Natural killer cell (primary cell): ENCODE measurements around the gene SHB. TPM values are rescaled to one million over a fixed set of nuclear protein-coding genes. Genes with fewer than 3 reads are reported as not detected.

Experiments
- ATAC-seq, 3 donors: fragments of 150-1000 bp in 2 of 3; fragments of 200-7000 bp in 1 of 3; cut with Tn5 transposase; 1 replicate in 1 of 3; 2 replicates in 2 of 3; pipeline ENCODE4 v1.10.0; 2021; ENCODE audit warnings: mild to moderate bottlenecking in 2 of 3, moderate library complexity in 2 of 3
- DNase-seq, 2 donors: peaks; one replicate each; pipeline versions ENCODE4 v3.0.0 to v3.0.0-alpha.2; 2013 to 2021; ENCODE audit warnings: mixed read lengths in 1 of 2
- H3K27ac ChIP-seq: one replicate; pipeline ENCODE4 v1.5.1; 2013; ENCODE audit warnings: mild to moderate bottlenecking, low read length
- H3K27me3 ChIP-seq: one replicate; pipeline ENCODE4 v1.6.1; 2013; ENCODE audit warnings: low read length; ENCODE audit not compliant: control insufficient read depth, insufficient read depth
- H3K36me3 ChIP-seq: one replicate; pipeline ENCODE4 v1.6.1; 2013; ENCODE audit warnings: low read length; ENCODE audit not compliant: control insufficient read depth, insufficient read depth
- H3K4me1 ChIP-seq: one replicate; pipeline ENCODE4 v1.6.1; 2013; ENCODE audit warnings: low read length; ENCODE audit not compliant: control insufficient read depth, insufficient read depth
- H3K4me3 ChIP-seq: one replicate; pipeline ENCODE4 v1.5.1; 2013; ENCODE audit warnings: low read length
- H3K9me3 ChIP-seq: one replicate; pipeline ENCODE4 v1.6.1; 2013; ENCODE audit warnings: low read length; ENCODE audit not compliant: control insufficient read depth, insufficient read depth
- H3K27ac Mint-ChIP-seq, 2 donors: one replicate each; pipeline ENCODE4 v1.8.0; 2022; ENCODE audit warnings: mild to moderate bottlenecking in 2 of 2, mixed read lengths in 2 of 2, moderate library complexity in 1 of 2
- H3K27me3 Mint-ChIP-seq, 2 donors: one replicate each; pipeline ENCODE4 v1.8.0; 2022; ENCODE audit warnings: low read depth in 2 of 2, mixed read lengths in 2 of 2
- H3K36me3 Mint-ChIP-seq: one replicate; pipeline ENCODE4 v1.8.0; 2022; ENCODE audit warnings: mixed read lengths
- H3K4me1 Mint-ChIP-seq, 2 donors: one replicate each; pipeline ENCODE4 v1.8.0; 2022; ENCODE audit warnings: mixed read lengths in 2 of 2
- H3K4me3 Mint-ChIP-seq: one replicate; pipeline ENCODE4 v1.8.0; 2022; ENCODE audit warnings: mild to moderate bottlenecking, moderate library complexity, mixed read lengths
- H3K9me3 Mint-ChIP-seq, 2 donors: one replicate each; pipeline ENCODE4 v1.8.0; 2022; ENCODE audit warnings: mixed read lengths in 2 of 2
- CTCF ChIP-seq: fragments of 200-600 bp; IDR thresholded peaks from one replicate; pipeline ENCODE4 v1.8.0; 2022; ENCODE audit warnings: antibody characterized with exemption
- WGBS: methylation state at CpG from one replicate; pipeline ENCODE4 v1.1.7; 2013; ENCODE audit warnings: missing lambda C conversion rate; ENCODE audit not compliant: insufficient coverage; 5-methylcytosine and 5-hydroxymethylcytosine counted together
- intact Hi-C: fragments of 100-400 bp; cut with micrococcal nuclease; formaldehyde crosslinking; loops from one replicate; pipeline ENCODE4 v1.14.2; 2022
- total RNA-seq, 4 donors: library from RNA; stranded (reverse); fragments of 120-200 nt in 1 of 4; gene quantifications; one replicate each; pipeline versions ENCODE4 v1.2.3 to v1.2.4, GENCODE V29; 2013 to 2022

SHB gene
- total RNA-seq, 3 donors from 2014 or later (not counting 1 experiment from before 2014, with no cell fraction given): 2.7 to 7.1 (median 2.9) TPM

DNA sequence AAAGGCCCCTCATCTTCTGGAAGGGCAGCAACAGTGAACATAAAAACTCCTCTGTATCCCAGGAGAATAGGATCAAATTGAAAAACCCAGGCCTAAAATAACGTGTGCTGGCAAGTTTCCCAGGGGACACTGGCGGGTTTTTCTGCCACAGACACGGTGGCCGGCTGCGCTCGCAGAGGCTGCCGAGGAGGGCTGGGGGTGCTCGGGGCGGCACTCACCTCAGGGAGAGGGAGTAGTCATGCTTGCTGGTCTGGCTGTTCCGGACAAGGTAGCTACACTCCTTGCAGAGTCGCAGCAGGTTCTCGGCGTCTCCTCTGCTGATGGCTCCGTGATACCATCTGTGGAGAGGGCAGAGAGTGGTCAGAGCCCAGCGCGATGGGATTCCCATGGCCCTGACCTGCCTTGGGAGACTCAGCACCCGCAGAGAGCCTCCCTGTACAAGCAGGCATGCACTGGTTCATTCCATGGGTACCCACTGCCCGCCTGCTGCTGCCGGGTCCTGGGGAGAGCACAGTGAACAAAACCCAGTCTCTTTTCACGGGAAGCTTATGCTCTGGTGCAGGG is 120.5 kb downstream of the SHB start:
- no peak for ATAC-seq

DNA sequence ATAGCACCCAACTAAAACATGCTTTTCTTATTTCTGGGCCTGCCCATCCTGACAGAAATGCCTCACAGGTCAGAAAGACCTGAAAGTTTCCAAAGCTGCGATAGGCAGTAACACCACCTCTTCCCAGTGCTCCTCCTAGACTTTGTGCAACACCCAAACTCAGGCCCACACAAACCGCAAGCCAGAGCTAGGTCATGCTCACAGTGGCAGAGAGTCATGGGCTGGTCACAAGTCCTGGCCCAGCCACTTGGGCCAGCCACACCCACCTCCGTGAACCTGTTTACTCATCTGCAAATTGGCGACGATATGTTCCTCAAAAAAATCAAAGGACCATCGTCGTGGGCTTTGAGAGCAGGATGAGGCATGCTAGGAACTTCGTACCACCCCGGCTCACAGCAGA is 121.0 kb downstream of the SHB start:
- Mint-ChIP-seq H3K36me3 (no peaks in the 10 kb centered on the region), H3K27me3 (no peaks in the 10 kb centered on the region), H3K27ac (no peak overlapping the region), H3K9me3 (no peaks in the 10 kb centered on the region), H3K4me3 (no peak overlapping the region), H3K4me1 (no peaks in the 10 kb centered on the region)
- intact Hi-C loops: no loop called here
- no peak for TF ChIP-seq CTCF
- Histone ChIP-seq H3K27ac (no peak overlapping the region), H3K4me1 (no peaks in the 10 kb centered on the region), H3K4me3 (no peak overlapping the region), H3K9me3 (no peaks in the 10 kb centered on the region), H3K36me3 (no peaks in the 10 kb centered on the region), H3K27me3 (no peaks in the 10 kb centered on the region)
- WGBS: 90% methylated on average over 9 of the region's 9 CpGs
- no peak for ATAC-seq
- DNase-seq: no peak

More for the DNA sequence above, 120.5 kb downstream of the SHB start:
- Mint-ChIP-seq H3K27me3 (no peaks in the 10 kb centered on the region), H3K36me3 (no peaks in the 10 kb centered on the region), H3K4me3 (no peak overlapping the region), H3K4me1 (no peaks in the 10 kb centered on the region), H3K27ac (no peak overlapping the region), H3K9me3 (no peaks in the 10 kb centered on the region)
- no peak for DNase-seq
- H3K4me1 ChIP-seq: no peaks in the 10 kb centered on the region
- H3K36me3 ChIP-seq: no peaks in the 10 kb centered on the region
- WGBS: 90% methylated on average over 20 of the region's 20 CpGs
- no peaks in the 10 kb centered on the region for H3K27me3 ChIP-seq
- no peak for TF ChIP-seq CTCF
- H3K4me3 ChIP-seq: no peak overlapping the region
- H3K27ac ChIP-seq: no peak overlapping the region
- H3K9me3 ChIP-seq: no peaks in the 10 kb centered on the region
- intact Hi-C loops: no loop called here

GRCh38 chr9:37947471-37947870 is 121.6 kb downstream of the SHB start:
- Mint-ChIP-seq H3K4me3 (no peak overlapping the region), H3K27me3 (no peaks in the 10 kb centered on the region), H3K9me3 (no peaks in the 10 kb centered on the region), H3K27ac (no peak overlapping the region), H3K4me1 (no peaks in the 10 kb centered on the region), H3K36me3 (no peaks in the 10 kb centered on the region)
- H3K4me1 ChIP-seq: no peaks in the 10 kb centered on the region
- no peak for TF ChIP-seq CTCF
- no peak overlapping the region for H3K27ac ChIP-seq
- H3K9me3 ChIP-seq: no peaks in the 10 kb centered on the region
- no peak for DNase-seq
- intact Hi-C loops: no loop called here
- H3K27me3 ChIP-seq: no peaks in the 10 kb centered on the region
- H3K36me3 ChIP-seq: no peaks in the 10 kb centered on the region
- WGBS: 91% methylated on average over 7 of the region's 7 CpGs
- H3K4me3 ChIP-seq: no peak overlapping the region
- ATAC-seq: no peak

GRCh38 chr9:37946971-37947370 is 122.1 kb downstream of the SHB start:
- H3K36me3 ChIP-seq: no peaks in the 10 kb centered on the region
- DNase-seq (no peak), ATAC-seq (no peak)
- no peaks in the 10 kb centered on the region for H3K27me3 Mint-ChIP-seq
- H3K36me3 Mint-ChIP-seq: no peaks in the 10 kb centered on the region
- no peaks in the 10 kb centered on the region for H3K9me3 ChIP-seq
- H3K4me3 ChIP-seq: no peak overlapping the region
- no peak overlapping the region for H3K27ac ChIP-seq
- H3K4me1 Mint-ChIP-seq: no peaks in the 10 kb centered on the region
- no peak overlapping the region for H3K4me3 Mint-ChIP-seq
- WGBS: 88% methylated on average over 7 of the region's 7 CpGs
- H3K27ac Mint-ChIP-seq: no peak overlapping the region
- no peaks in the 10 kb centered on the region for H3K9me3 Mint-ChIP-seq
- H3K27me3 ChIP-seq: no peaks in the 10 kb centered on the region
- H3K4me1 ChIP-seq: no peaks in the 10 kb centered on the region
- intact Hi-C loops: no loop called here
- no peak for TF ChIP-seq CTCF
